Measurements from ENCODE around the gene HIVEP3.
A peak's percentile ranks its signal among the peaks of the same experiment; 100 is the strongest.

The HIVEP3 gene

GRCh38 chr1:41941381-41941780 lies 22.7 kb upstream of the HIVEP3 start:
- TF ChIP-seq CTCF (IDR thresholded peaks at IDR 0.05; ENCODE audit: insufficient read depth, low read depth, low read length, missing control alignments): no peak
- DNase-seq (ENCODE audit: low read depth): no peak
- H3K4me3 ChIP-seq (ENCODE audit: low read length): no peak overlapping the region

GRCh38 chr1:41939194-41939593 lies 20.5 kb upstream of the HIVEP3 start:
- no peak for TF ChIP-seq CTCF (IDR thresholded peaks at IDR 0.05; ENCODE audit: insufficient read depth, low read depth, low read length, missing control alignments)
- DNase-seq (ENCODE audit: low read depth): no peak
- no peak overlapping the region for H3K4me3 ChIP-seq (ENCODE audit: low read length)

GRCh38 chr1:41936107-41936506 lies 17.4 kb upstream of the HIVEP3 start:
- TF ChIP-seq CTCF (IDR thresholded peaks at IDR 0.05; ENCODE audit: insufficient read depth, low read depth, low read length, missing control alignments): no peak
- no peak overlapping the region for H3K4me3 ChIP-seq (ENCODE audit: low read length)
- peak; percentile 55 for DNase-seq (ENCODE audit: low read depth)

- no peak overlapping the region for H3K4me3 ChIP-seq (ENCODE audit: low read length)
- no peak for TF ChIP-seq CTCF (IDR thresholded peaks at IDR 0.05; ENCODE audit: insufficient read depth, low read depth, low read length, missing control alignments)
- DNase-seq (ENCODE audit: low read depth): no peak
Observed at GRCh38 chr1:41935226-41935625, 16.5 kb upstream of the HIVEP3 start.

GRCh38 chr1:41933106-41933505 lies 14.4 kb upstream of the HIVEP3 start:
- no peak overlapping the region for H3K4me3 ChIP-seq (ENCODE audit: low read length)
- no peak for DNase-seq (ENCODE audit: low read depth)
- no peak for TF ChIP-seq CTCF (IDR thresholded peaks at IDR 0.05; ENCODE audit: insufficient read depth, low read depth, low read length, missing control alignments)

GRCh38 chr1:41931578-41931977 lies 12.9 kb upstream of the HIVEP3 start:
- no peak for TF ChIP-seq CTCF (IDR thresholded peaks at IDR 0.05; ENCODE audit: insufficient read depth, low read depth, low read length, missing control alignments)
- DNase-seq (ENCODE audit: low read depth): no peak
- no peak overlapping the region for H3K4me3 ChIP-seq (ENCODE audit: low read length)

GRCh38 chr1:41927118-41927517 lies 8.4 kb upstream of the HIVEP3 start:
- no peak for DNase-seq (ENCODE audit: low read depth)
- H3K4me3 ChIP-seq (ENCODE audit: low read length): no peak overlapping the region
- no peak for TF ChIP-seq CTCF (IDR thresholded peaks at IDR 0.05; ENCODE audit: insufficient read depth, low read depth, low read length, missing control alignments)

Measured in epithelial cell of esophagus (primary cell).